ENCODE results near the gene C1orf141.
"Not testable (repeated sequence)": the region's sequence is repeated elsewhere in the genome, so short reads cannot be mapped to it uniquely, and the experiment has no call there.

Gene C1orf141

DNA sequence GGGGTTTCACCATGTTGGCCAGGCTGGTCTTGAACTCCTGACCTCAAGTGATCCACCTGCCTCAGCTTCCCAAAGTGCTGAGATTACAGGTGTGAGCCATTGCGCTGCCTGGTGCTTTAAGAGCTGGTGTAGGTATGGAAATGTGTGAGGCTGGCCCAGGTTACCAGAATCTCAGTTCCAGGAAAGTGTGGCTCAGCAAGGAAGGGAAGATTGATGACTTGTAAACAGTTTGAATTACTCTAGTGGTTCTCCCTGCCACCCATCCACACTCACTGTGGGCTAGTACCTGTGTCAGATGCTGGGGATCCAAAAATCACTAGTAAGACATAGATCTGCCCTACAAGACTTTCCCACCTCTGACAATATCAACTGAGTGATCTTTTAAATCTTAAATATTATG is 46.3 kb downstream of the C1orf141 start:
- TF ChIP-seq POLR2A (IDR thresholded peaks at IDR 0.05; ENCODE audit: low read depth, low read length) = no peak
- DNase-seq (ENCODE audit: insufficient read length, low spot score) = no peak
- no peak for FAIRE-seq

DNA sequence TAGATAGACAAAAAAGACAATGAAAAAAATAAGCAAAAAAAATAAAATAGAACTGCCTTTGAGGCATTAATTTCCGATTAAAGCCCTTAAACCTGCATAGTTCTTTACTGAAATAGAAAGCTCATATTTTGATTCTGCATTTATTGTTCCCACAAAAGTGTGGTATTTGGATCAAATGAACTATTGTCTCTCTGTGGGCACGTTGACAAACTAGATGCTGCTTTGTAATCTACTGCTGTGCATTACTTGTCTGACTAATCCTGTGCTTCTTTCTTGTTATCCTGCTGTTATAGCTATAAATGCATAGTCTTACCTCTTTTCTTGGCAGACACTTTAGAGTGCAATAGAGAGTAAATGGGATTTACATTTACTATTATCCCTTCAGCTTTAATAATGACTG is 49.4 kb downstream of the C1orf141 start:
- DNase-seq (ENCODE audit: insufficient read length, low spot score) = no peak
- FAIRE-seq = no peak

DNA sequence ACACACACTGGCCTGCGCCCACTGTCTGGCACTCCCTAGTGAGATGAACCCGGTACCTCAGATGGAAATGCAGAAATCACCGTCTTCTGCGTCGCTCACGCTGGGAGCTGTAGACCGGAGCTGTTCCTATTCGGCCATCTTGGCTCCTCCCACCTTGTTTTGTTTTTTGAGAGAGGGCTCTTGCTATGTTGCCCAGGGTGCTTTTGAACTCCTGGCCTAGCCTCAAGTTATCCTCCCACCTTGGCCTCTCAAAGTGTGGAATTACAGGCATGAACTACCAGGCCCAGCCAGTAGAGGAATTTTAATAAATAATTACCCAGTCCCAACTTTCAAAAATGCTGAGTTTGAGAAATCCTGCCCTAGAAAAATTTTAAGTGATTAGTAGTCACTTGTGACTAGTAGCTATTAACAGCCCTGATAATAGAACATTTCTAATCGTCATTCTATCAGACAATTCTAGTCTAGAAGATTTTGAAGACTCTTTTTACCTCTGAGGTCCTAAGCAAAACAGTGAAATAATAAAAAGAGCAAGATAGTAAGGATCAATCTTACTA is 49.9 kb downstream of the C1orf141 start:
- FAIRE-seq (no peak), DNase-seq (ENCODE audit: insufficient read length, low spot score) (no peak)
- no peak for TF ChIP-seq POLR2A (IDR thresholded peaks at IDR 0.05; ENCODE audit: low read depth, low read length)

More for the DNA sequence above, 49.4 kb downstream of the C1orf141 start:
- no peak for TF ChIP-seq POLR2A (IDR thresholded peaks at IDR 0.05; ENCODE audit: low read depth, low read length)

DNA sequence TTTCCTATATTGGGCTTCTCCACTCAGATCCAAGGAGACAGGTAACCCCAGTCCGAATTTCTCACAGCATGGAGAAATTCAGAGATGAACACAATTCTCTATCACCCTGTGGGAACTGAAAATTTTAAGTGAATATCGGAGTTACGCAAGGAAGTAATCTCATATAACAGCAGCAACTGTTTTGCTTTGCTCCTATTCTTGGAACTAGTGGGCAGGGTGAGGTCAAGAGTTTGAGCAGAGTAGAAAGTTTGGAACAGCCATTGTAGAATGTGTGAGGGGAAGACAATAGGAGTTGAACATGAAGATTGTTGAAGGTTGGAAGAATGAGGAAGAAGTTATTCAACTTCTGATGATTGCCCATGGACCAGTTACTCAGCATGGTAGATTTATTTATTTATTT is 56.5 kb downstream of the C1orf141 start:
- FAIRE-seq (no peak), DNase-seq (ENCODE audit: insufficient read length, low spot score) (no peak)
- TF ChIP-seq POLR2A (IDR thresholded peaks at IDR 0.05; ENCODE audit: low read depth, low read length) = no peak

DNA sequence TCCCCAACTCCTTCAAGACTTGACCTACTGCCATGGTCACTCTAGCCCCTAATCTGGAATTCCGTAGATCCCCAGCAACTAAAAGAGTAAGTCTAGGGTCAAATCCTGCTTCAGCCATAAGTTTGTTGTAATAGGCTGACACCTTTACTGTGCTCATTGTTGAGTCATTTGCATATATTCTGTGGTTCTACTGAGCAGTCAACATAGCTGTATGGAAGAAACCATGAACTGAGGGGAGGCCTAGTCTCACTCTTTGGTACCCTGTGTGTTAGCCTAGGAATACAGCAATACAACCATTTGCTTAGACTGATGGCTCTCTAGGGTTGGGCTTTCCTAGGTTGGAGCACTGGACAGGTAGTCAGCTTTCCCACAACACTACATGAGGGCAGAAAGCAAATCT is 57.2 kb downstream of the C1orf141 start:
- DNase-seq (ENCODE audit: insufficient read length, low spot score) = no peak
- FAIRE-seq = no peak
- no peak for TF ChIP-seq POLR2A (IDR thresholded peaks at IDR 0.05; ENCODE audit: low read depth, low read length)

DNA sequence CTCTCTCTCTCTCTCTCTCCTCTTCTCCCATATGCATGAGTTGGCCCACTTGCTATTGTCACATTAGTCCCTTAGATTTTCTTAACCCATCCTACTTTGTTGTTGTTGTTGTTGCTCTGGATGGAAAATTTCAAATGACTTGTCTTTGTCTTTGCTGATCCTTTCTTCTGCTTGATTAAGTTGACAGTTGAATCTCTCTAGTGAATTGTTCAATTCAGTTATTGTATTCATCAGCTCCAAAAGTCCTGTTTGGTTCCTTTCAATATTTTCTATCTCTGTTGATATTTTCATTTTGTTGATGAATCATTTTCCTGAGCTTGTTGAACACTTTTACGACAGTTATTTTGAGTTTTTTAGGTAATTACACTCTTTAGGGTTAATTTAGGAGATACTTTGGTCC is 62.0 kb downstream of the C1orf141 start:
- FAIRE-seq (no peak), DNase-seq (ENCODE audit: insufficient read length, low spot score) (no peak)
- TF ChIP-seq POLR2A (IDR thresholded peaks at IDR 0.05; ENCODE audit: low read depth, low read length) = no peak

DNA sequence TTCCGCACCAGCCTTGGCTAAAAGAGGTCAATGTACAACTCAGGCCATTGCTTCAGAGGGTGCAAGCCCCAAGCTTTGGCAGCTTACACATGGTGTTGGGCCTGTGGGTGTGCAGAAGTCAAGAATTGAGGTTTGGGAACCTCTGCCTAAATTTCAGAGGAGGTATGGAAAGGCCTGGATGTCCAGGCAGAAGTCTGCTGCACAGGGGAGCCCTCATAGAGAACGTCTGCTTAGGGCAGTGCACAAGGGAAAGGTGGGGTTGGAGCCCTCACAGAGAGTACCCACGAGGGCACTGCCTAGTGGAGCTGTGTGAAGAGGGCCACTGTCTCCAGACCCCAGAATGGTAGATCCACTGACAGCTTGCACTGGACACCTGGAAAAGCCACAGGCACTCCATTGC is 67.1 kb downstream of the C1orf141 start:
- not testable (repeated sequence) for DNase-seq (ENCODE audit: insufficient read length, low spot score); FAIRE-seq

DNA sequence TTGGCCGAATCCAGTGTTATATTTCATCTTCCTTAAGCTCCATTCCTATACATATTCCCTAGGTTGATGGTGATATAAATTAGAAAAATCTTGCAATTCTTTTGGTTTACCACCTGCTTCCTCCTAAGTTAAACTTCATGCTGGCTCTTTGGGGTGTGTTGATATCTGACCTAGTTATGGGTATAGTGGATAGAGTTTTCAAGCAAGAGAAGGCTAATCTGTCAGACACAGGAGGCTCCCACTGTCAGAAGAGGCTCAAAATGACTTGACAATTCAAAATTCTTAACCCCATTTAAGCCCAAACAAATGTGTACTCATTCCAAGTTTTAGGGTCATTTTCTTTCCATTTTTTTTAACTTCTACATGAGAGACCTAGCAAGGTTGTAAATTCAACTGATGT is 72.4 kb downstream of the C1orf141 start:
- no peak for FAIRE-seq
- TF ChIP-seq POLR2A (IDR thresholded peaks at IDR 0.05; ENCODE audit: low read depth, low read length) = no peak
- DNase-seq (ENCODE audit: insufficient read length, low spot score) = no peak

DNA sequence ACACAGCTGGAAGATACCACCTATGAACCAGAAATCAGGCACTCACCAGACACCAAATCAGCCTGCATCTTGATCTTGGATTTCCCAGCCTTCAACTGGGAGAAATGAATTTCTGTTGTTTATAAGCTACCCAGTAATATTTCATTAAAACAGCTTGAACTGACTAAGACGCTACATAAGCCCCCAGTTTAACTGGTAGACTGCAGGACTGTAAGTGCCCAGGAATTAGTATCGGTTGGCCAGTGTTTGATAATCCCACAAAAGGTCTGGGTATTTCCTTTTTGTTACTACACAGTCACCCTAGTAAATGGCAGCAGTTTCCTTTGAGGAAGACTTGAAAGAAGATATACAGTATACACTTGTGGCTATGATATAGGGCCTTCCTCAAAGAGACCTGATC is 73.5 kb downstream of the C1orf141 start:
- TF ChIP-seq POLR2A (IDR thresholded peaks at IDR 0.05; ENCODE audit: low read depth, low read length) = no peak
- no peak for DNase-seq (ENCODE audit: insufficient read length, low spot score)
- FAIRE-seq = no peak

DNA sequence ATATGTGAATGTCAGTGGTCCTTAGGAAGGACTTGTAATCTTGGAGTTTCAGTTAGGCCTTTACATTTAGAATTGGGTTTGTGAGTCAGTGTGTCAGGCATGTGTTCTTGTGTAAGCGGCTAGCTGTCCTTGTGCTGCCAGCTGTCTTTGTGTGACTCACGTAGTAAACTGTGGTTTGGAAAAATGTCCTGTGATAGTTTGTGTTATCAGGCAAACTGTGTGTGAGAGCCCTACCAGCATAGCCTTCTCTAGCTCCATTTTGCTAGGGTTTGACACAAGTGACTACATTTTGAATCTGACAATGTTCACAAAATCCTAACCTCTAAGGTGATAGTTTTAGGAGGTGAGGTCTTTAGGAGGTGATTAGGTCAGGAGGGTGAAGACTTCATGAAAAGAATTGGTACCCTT is 74.0 kb downstream of the C1orf141 start:
- no peak for TF ChIP-seq POLR2A (IDR thresholded peaks at IDR 0.05; ENCODE audit: low read depth, low read length)
- DNase-seq (ENCODE audit: insufficient read length, low spot score) (peak; percentile 49), FAIRE-seq (peak; percentile 100)

DNA sequence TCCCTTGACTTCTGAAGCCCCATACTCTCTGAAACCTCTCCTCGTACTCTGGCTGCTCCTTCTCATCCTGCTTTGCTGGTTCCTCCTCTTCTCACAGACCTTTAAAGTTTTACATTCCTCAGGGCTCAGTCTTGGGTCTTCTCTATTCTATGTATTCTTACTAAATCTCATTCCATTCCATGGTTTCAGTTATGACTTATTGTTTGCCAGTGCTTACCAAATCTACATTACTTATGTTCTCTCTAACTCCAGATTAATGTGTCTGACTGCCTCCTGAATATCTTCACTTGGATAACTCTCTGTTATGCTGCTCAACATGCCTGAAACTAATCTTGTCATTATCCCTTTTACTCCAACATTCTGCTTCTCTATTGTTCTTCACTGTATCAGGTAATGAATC is 75.4 kb downstream of the C1orf141 start:
- FAIRE-seq (no peak), DNase-seq (ENCODE audit: insufficient read length, low spot score) (no peak)
- no peak for TF ChIP-seq POLR2A (IDR thresholded peaks at IDR 0.05; ENCODE audit: low read depth, low read length)

DNA sequence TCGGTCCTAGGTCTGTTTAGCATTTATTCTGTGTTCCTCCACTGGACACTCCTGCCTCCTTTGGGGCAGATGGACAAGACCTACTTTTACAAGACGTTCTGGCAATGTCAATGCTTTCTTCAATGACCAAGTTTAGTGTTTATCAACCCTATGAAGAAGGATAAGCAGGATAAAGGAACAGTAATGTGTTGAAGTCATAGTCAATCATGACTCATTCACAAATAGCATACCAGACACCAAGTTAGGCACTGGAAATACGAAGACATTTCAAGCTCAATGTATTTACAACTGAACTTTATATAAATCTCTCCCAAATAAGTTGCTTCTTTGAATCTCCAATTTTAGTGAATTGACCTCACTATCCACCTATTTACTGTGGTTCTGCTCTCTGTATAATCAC is 76.0 kb downstream of the C1orf141 start:
- DNase-seq (ENCODE audit: insufficient read length, low spot score) = no peak
- peak; percentile 93 for FAIRE-seq
- no peak for TF ChIP-seq POLR2A (IDR thresholded peaks at IDR 0.05; ENCODE audit: low read depth, low read length)

DNA sequence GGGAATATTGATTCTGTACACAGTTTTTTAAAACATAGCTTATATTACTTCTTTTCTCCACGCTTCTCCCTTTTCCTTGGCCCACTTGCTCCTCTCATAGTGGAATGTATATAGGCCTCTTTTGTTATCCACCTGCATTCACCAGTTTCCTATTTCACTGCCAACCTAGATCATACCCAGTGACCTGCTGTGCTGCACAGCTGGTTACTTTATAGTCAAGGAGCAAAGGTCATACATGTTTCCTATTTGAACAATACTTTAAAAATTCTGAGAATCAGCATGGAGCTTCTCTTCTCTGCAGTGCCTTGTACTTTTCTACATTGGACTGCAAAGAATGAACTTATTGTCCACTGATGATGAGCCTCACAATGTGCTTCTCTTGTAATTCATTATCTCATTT is 76.5 kb downstream of the C1orf141 start:
- no peak for TF ChIP-seq POLR2A (IDR thresholded peaks at IDR 0.05; ENCODE audit: low read depth, low read length)
- FAIRE-seq = no peak
- no peak for DNase-seq (ENCODE audit: insufficient read length, low spot score)

DNA sequence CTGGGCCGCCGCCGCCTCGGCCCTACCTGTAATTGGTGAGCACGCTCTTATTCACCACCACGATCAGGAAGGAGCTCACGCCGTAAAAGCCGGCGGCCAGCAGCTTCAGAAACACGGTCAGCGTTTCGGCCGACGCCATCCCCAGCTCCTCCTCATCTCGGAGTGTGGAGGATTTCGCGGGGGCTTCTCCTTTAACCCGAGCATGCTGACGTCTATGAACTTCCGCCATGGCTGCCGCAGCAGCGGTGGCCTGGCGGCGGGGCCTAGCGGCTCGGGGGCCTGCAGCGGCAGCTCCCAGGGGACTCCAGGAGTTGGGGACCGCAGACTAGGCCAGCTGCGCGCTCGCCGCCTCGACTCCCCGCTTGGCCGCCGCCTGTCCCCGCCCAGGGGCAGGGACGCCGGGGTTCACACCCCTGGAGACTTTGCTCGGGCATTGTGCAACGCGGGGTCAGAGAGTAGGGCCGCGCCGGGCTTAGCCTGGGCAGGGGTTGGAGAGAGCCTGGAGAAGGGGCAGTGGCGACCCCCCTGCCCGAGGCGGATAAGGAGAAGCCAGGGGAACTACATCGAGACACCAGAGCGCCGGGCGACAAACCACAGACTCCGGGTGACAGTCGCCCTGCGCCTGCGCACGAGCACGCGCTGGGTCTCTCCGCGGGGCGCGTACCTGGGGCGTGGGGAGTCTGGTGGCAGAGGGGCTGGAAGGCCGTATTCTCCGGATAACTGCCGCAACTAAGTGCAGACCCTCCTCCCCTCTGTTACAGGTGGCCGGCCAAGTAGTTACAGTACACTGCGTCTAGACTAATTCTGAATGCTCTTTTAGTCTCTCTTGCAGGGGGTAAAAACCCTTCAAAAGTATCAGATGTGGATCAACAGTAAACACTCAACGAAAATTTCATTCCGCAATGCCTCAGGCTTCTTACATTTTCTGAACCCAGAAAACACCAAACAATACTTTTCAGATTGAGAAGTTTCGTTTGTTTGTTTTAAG is 80.7 kb downstream of the C1orf141 start, which contains the start of gene SLC35D1:
TSS of gene SLC35D1 (minus strand) at position 364 of the 988 bp plus-strand sequence. CDS start at position 229, 135 bp downstream.
- FAIRE-seq = peak; percentile 61
- peak; percentile 52; the same call in 1 of the 2 replicates for TF ChIP-seq POLR2A (IDR thresholded peaks at IDR 0.05; ENCODE audit: low read depth, low read length)
- DNase-seq (ENCODE audit: insufficient read length, low spot score) = peak; percentile 56

DNA sequence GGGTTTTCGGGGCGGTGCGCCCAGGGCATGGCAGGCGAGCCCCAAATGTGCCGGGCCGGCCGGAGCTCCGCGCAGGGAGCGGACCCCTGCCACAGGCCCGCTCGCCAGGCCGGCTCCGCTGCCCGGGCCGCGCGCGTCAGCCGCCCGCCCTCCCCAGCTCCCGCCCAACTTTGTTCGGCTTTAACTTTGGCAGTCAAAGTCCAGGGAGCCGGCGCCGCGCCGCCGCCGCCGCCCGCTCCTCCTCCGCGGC is 81.3 kb downstream of the C1orf141 start:
- FAIRE-seq (no peak), DNase-seq (ENCODE audit: insufficient read length, low spot score) (peak; percentile 65)
- TF ChIP-seq POLR2A (IDR thresholded peaks at IDR 0.05; ENCODE audit: low read depth, low read length) = no peak

Data from H54 (cell line).